Activated CD4-positive, alpha-beta T cell treated with anti-CD3 and anti-CD28 coated beads, Interleukin-2, amount 10 ng/mL, durations not matched to agents 7 days and 5 days (primary cell): Measurements from ENCODE around the gene BAAT. TPM values are rescaled to one million over a fixed set of nuclear protein-coding genes. Genes with fewer than 3 reads are reported as not detected.

Source experiments
- CTCF ChIA-PET: fragments of 350-600 bp; sonication (Branson Sonifier 250); formaldehyde crosslinking; loops from one replicate; lab custom pipeline; 2021; ENCODE audit warnings: antibody characterized with exemption; lab: Charles Lee
- POLR2A ChIA-PET: fragments of 350-600 bp; sonication (Branson Sonifier 250); formaldehyde crosslinking; loops from one replicate; lab custom pipeline; 2021; ENCODE audit warnings: antibody characterized with exemption; lab: Charles Lee
- DNase-seq: peaks from one replicate; pipeline ENCODE4 v3.0.0-alpha.2; 2020
- H3K27ac Mint-ChIP-seq: one replicate; pipeline ENCODE4 v1.8.0; 2021; ENCODE audit warnings: mild to moderate bottlenecking, moderate library complexity, mixed read lengths
- H3K27me3 Mint-ChIP-seq: one replicate; pipeline ENCODE4 v1.8.0; 2021; ENCODE audit warnings: mixed read lengths
- H3K36me3 Mint-ChIP-seq: one replicate; pipeline ENCODE4 v1.8.0; 2021; ENCODE audit warnings: low read depth, mixed read lengths
- H3K4me1 Mint-ChIP-seq: one replicate; pipeline ENCODE4 v1.8.0; 2021; ENCODE audit warnings: mixed read lengths
- H3K4me3 Mint-ChIP-seq: one replicate; pipeline ENCODE4 v1.8.0; 2021; ENCODE audit warnings: mild to moderate bottlenecking, moderate library complexity, mixed read lengths
- H3K9me3 Mint-ChIP-seq: one replicate; pipeline ENCODE4 v1.8.0; 2021; ENCODE audit warnings: mixed read lengths
- total RNA-seq, 2 experiments: library from RNA; stranded (reverse); gene quantifications; one replicate each; pipeline ENCODE4 v1.2.3, GENCODE V29; 2021

BAAT gene
- total RNA-seq, 2 experiments from 2014 or later = 0.07 TPM; not detected in 1

DNA sequence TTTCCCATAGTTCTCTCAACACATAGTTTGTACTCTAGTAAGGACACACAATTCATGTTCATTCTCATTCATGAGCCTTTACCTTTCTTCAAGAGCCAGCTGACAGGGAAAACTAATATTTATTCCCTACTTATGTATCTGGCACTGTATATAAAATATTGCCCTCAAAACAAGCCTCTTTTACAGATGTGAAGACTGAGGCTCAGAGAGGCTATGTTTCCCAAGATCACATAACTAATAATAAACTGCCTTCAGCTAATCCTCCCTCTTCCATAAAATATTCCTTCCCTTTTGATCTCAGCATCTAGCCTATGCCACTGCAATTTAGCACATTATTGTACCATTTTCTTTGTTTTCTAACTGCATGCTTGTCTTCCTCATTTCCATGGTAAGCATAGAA, 32.6 kb upstream of the BAAT start:
- Mint-ChIP-seq H3K27me3 (no peaks in the 10 kb centered on the region), H3K4me3 (no peak overlapping the region), H3K9me3 (peaks cover 36% of the 10 kb centered on the region), H3K4me1 (no peaks in the 10 kb centered on the region), H3K36me3 (peaks cover 7% of the 10 kb centered on the region), H3K27ac (no peak overlapping the region)
- ChIA-PET POLR2A (interaction anchor here (0.6 kb wide), 1 partner anchor 134 kb away, joined by 3 read pairs; no protein-coding TSS in a partner anchor), CTCF (no interaction called here)
- no peak for DNase-seq

DNA sequence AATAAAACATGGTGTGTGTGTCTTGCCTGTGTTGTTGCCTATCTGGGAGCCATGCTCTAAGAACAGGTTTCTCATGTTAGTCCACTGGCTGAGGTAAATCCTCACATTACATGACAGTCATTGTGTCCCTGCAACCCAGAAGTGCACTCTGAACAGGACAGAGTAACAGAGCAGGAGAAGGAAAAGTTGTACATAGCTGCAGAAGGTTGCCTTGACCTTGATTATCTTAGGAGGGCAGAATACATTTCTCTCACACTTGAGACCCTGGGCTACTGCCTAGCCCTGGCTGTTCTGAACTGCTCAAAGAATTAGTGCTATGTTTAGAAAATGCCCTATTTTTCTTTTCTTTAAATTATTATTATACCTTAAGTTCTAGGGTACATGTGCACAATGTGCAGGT, 30.8 kb upstream of the BAAT start:
- peaks cover 41% of the 10 kb centered on the region for H3K9me3 Mint-ChIP-seq
- DNase-seq = no peak
- ChIA-PET CTCF (no interaction called here), POLR2A (no interaction called here)
- peaks cover 15% of the 10 kb centered on the region for H3K36me3 Mint-ChIP-seq
- no peaks in the 10 kb centered on the region for H3K27me3 Mint-ChIP-seq
- H3K27ac Mint-ChIP-seq = no peak overlapping the region
- no peaks in the 10 kb centered on the region for H3K4me1 Mint-ChIP-seq
- H3K4me3 Mint-ChIP-seq = no peak overlapping the region

DNA sequence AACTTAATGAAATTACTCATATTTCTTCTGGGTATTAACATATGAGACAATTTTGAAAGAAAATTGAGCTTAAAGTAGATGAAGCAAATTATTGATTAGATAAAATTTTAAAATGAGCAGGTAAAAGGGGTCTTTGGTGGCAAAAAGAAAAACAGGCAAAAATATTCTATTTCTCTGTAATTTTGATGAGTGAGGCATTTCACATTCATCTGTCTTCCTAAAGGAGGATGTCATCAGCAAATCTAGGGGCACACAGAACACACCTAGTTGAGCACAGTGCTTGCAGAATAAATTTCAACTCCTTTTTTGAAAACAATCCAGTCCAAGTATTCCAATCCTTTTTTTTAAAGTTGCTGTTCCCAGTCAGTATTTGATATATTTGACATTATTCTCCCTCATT, 30.0 kb upstream of the BAAT start:
- H3K36me3 Mint-ChIP-seq = peaks cover 16% of the 10 kb centered on the region
- no peaks in the 10 kb centered on the region for H3K27me3 Mint-ChIP-seq
- H3K9me3 Mint-ChIP-seq = peaks cover 46% of the 10 kb centered on the region
- no peak for DNase-seq
- ChIA-PET CTCF (no interaction called here), POLR2A (interaction anchor here (0.7 kb wide), 1 partner anchor 9 kb away, joined by 3 read pairs; no protein-coding TSS in a partner anchor)
- H3K4me1 Mint-ChIP-seq = no peaks in the 10 kb centered on the region
- no peak overlapping the region for H3K27ac Mint-ChIP-seq
- no peak overlapping the region for H3K4me3 Mint-ChIP-seq

DNA sequence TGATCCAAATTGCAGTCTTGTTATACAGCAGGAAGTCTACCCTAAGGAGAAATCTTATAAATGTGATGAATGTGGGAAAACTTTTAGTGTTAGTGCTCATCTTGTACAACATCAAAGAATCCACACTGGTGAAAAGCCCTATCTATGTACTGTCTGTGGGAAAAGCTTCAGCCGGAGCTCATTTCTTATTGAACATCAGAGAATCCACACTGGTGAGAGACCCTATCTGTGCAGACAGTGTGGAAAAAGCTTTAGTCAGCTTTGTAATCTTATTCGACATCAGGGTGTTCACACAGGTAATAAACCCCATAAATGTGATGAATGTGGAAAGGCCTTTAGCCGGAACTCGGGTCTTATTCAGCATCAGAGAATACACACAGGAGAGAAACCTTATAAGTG, 24.3 kb upstream of the BAAT start:
- no peak for DNase-seq
- H3K9me3 Mint-ChIP-seq = peaks cover 76% of the 10 kb centered on the region
- peaks cover 69% of the 10 kb centered on the region for H3K36me3 Mint-ChIP-seq
- CTCF ChIA-PET = interaction anchor here (1.8 kb wide), 1 partner anchor 10 kb away, joined by 6 read pairs; the partner anchor contains the start of genes MRPL50 and ZNF189
- no peak overlapping the region for H3K27ac Mint-ChIP-seq
- no peaks in the 10 kb centered on the region for H3K4me1 Mint-ChIP-seq
- H3K27me3 Mint-ChIP-seq = no peaks in the 10 kb centered on the region
- H3K4me3 Mint-ChIP-seq = no peak overlapping the region
- POLR2A ChIA-PET = no interaction called here

- ChIA-PET POLR2A (no interaction called here), CTCF (interaction anchor here (1.8 kb wide), 1 partner anchor 10 kb away, joined by 6 read pairs; the partner anchor contains the start of genes MRPL50 and ZNF189)
- H3K27ac Mint-ChIP-seq = no peak overlapping the region
- H3K4me1 Mint-ChIP-seq = no peaks in the 10 kb centered on the region
- H3K9me3 Mint-ChIP-seq = peaks cover 77% of the 10 kb centered on the region
- H3K27me3 Mint-ChIP-seq = no peaks in the 10 kb centered on the region
- H3K36me3 Mint-ChIP-seq = peaks cover 71% of the 10 kb centered on the region
- no peak for DNase-seq
- no peak overlapping the region for H3K4me3 Mint-ChIP-seq
Measured at GRCh38 chr9:101408374-101409078, 23.7 kb upstream of the BAAT start.

GRCh38 chr9:101403516-101404285, 18.9 kb upstream of the BAAT start:
- ChIA-PET POLR2A (no interaction called here), CTCF (interaction anchor here (1.1 to 1.2 kb wide), 2 partner anchors 16 to 130 kb away, joined by 3 read pairs; partner anchors contain the start of gene RNF20)
- H3K27me3 Mint-ChIP-seq = no peaks in the 10 kb centered on the region
- no peak for DNase-seq
- H3K27ac Mint-ChIP-seq = no peak overlapping the region
- peaks cover 23% of the 10 kb centered on the region for H3K4me1 Mint-ChIP-seq
- no peak overlapping the region for H3K4me3 Mint-ChIP-seq
- H3K36me3 Mint-ChIP-seq = peaks cover 88% of the 10 kb centered on the region
- peaks cover 51% of the 10 kb centered on the region for H3K9me3 Mint-ChIP-seq

DNA sequence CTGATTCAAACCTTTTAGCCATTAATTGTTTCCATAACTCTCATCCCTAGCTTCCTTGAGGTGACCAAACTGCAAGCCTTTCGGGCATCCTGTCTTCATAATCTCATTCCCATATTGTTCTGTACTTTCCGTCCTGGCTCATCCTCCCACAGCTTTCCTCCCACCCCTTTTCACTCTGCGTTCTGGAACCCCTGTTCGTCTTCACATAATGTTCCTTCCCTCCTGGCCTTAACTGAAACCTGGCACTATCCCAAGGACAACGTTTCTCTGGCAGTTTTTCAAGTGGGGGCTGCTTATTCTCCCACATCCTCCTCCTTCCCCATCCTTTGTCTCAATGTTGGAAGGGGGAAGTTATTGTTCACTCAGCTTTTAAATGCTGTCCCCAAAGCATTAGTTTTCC, 15.3 kb upstream of the BAAT start:
- DNase-seq = no peak
- POLR2A ChIA-PET = no interaction called here
- H3K36me3 Mint-ChIP-seq = peaks cover 72% of the 10 kb centered on the region
- peaks cover 24% of the 10 kb centered on the region for H3K9me3 Mint-ChIP-seq
- H3K4me1 Mint-ChIP-seq = peaks cover 43% of the 10 kb centered on the region
- peak overlapping the region; percentile 97 for H3K4me3 Mint-ChIP-seq
- H3K27ac Mint-ChIP-seq = peak overlapping the region; percentile 71
- no peaks in the 10 kb centered on the region for H3K27me3 Mint-ChIP-seq
- CTCF ChIA-PET = interaction anchor here (1.0 to 1.9 kb wide), 2 partner anchors 8 to 30 kb away, joined by 3 to 6 read pairs; no protein-coding TSS in a partner anchor

- no peaks in the 10 kb centered on the region for H3K27me3 Mint-ChIP-seq
- no peak for DNase-seq
- peak overlapping the region; percentile 97 for H3K4me3 Mint-ChIP-seq
- H3K9me3 Mint-ChIP-seq = peaks cover 22% of the 10 kb centered on the region
- POLR2A ChIA-PET = no interaction called here
- peaks cover 72% of the 10 kb centered on the region for H3K36me3 Mint-ChIP-seq
- H3K27ac Mint-ChIP-seq = peak overlapping the region; percentile 99
- CTCF ChIA-PET = interaction anchor here (1.0 to 1.9 kb wide), 2 partner anchors 9 to 29 kb away, joined by 3 to 6 read pairs; no protein-coding TSS in a partner anchor
- peaks cover 47% of the 10 kb centered on the region for H3K4me1 Mint-ChIP-seq
Measured at GRCh38 chr9:101399643-101399970, 14.8 kb upstream of the BAAT start.

- Mint-ChIP-seq H3K9me3 (peaks cover 22% of the 10 kb centered on the region), H3K4me3 (peak overlapping the region; percentile 97), H3K4me1 (peaks cover 50% of the 10 kb centered on the region), H3K27me3 (no peaks in the 10 kb centered on the region), H3K36me3 (peaks cover 72% of the 10 kb centered on the region), H3K27ac (peak overlapping the region; percentile 99)
- CTCF ChIA-PET = interaction anchor here (1.0 to 1.9 kb wide), 2 partner anchors 9 to 84 kb away, joined by 4 to 6 read pairs; no protein-coding TSS in a partner anchor
- DNase-seq = peak; percentile 6
- POLR2A ChIA-PET = no interaction called here
Measured at GRCh38 chr9:101398930-101399642, 14.3 kb upstream of the BAAT start.

DNA sequence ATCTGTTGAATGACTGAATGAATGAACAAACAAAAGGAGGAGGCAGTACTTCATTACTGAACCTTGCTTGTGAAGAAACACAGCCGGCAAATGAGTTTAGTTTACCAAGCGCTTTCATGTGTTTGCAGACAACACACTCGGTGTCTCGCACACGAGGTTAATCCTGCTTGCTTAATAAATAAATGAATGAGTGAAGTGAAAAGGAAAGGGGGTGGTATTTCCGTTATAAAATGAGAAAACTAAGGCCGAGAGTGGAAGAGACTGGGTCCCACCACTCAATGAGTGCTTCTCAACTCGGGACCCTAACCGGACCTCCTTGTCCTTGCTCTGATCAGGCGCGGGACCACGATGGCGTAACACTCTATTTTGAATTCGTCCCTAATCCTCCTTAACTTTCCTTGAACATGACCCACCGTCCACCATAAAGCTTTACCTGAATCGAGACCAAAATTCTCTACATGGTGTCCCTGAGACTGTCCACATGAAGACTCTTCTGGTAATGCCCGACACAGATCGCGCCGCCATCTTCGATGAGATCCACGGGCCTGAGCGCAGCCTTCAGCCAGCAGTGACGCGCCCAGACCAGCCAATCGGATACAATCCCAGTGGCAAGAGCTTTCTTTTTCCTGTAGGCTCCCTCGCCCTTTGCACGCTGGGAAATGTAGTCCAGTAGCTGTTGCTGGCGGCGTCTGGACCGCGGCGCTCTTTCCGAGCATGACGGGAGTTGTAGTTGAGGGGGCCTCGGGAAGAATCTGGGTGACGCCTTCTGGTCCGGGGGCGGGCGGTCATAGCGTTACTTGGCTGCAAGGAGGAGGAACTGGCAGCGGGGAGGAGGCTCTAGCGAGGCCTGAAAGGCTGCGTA, 13.5 kb upstream of the BAAT start, which contains the start of the genes MRPL50 and ZNF189:
Gene MRPL50, minus strand, starts transcription at position 551 of the 862 bp plus-strand sequence. Its CDS starts 26 bp downstream, at position 525.
Gene ZNF189, plus strand, starts transcription at position 784 of the 862 bp plus-strand sequence. CDS start 306 bp downstream, outside the sequence.
- Mint-ChIP-seq H3K4me3 (peak within 1 kb of the TSS; percentile 97), H3K27ac (peak within 1 kb of the TSS; percentile 99), H3K9me3 (peaks cover 19% of the 10 kb centered on the region), H3K4me1 (peaks cover 50% of the 10 kb centered on the region), H3K27me3 (no peaks in the 10 kb centered on the region), H3K36me3 (peaks cover 70% of the 10 kb centered on the region)
- POLR2A ChIA-PET = no interaction called here
- CTCF ChIA-PET = interaction anchor here (1.0 to 1.9 kb wide), 3 partner anchors 10 to 86 kb away, joined by 3 to 6 read pairs (median 4); no protein-coding TSS in a partner anchor
- peak; percentile 98 for DNase-seq

- peak overlapping the region; percentile 97 for H3K4me3 Mint-ChIP-seq
- H3K9me3 Mint-ChIP-seq = peaks cover 18% of the 10 kb centered on the region
- no peak for DNase-seq
- peak overlapping the region; percentile 99 for H3K27ac Mint-ChIP-seq
- H3K4me1 Mint-ChIP-seq = peaks cover 52% of the 10 kb centered on the region
- POLR2A ChIA-PET = no interaction called here
- H3K36me3 Mint-ChIP-seq = peaks cover 69% of the 10 kb centered on the region
- H3K27me3 Mint-ChIP-seq = no peaks in the 10 kb centered on the region
- CTCF ChIA-PET = interaction anchor here (1.0 to 1.1 kb wide), 2 partner anchors 85 to 86 kb away, joined by 3 to 4 read pairs; no protein-coding TSS in a partner anchor
Measured at GRCh38 chr9:101397746-101398067, 12.9 kb upstream of the BAAT start.
